ENCODE results near the gene FAT4.

FAT4 gene

DNA sequence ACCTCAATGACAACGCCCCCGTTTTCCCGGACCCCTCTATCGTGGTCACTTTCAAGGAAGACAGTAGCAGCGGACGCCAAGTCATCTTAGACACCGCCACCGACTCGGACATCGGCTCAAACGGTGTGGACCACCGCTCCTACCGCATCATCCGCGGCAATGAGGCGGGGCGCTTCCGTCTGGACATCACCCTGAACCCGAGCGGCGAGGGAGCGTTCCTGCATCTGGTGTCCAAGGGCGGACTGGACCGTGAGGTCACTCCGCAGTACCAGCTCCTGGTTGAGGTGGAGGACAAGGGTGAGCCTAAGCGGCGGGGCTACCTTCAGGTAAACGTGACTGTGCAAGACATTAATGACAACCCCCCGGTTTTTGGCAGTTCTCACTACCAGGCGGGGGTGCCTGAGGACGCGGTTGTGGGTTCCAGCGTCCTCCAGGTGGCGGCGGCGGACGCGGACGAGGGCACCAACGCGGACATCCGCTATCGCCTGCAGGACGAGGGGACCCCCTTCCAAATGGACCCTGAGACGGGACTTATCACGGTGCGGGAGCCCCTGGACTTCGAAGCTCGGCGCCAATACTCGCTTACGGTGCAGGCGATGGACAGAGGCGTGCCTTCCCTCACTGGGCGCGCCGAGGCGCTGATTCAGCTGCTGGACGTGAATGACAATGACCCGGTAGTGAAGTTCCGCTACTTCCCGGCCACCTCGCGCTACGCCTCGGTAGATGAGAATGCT, 2.2 kb downstream of the FAT4 start:
- no peak for DNase-seq

DNA sequence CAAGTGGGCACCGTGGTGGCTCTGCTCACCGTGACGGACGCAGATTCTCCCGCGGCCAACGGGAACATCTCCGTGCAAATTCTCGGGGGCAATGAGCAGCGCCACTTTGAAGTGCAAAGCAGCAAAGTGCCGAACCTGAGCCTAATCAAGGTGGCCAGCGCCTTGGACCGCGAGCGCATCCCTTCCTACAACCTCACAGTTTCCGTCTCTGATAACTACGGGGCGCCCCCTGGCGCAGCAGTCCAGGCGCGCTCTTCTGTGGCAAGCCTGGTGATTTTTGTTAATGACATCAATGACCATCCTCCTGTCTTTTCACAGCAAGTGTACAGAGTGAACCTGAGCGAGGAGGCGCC, 2.7 kb downstream of the FAT4 start:
- no peak for DNase-seq

DNA sequence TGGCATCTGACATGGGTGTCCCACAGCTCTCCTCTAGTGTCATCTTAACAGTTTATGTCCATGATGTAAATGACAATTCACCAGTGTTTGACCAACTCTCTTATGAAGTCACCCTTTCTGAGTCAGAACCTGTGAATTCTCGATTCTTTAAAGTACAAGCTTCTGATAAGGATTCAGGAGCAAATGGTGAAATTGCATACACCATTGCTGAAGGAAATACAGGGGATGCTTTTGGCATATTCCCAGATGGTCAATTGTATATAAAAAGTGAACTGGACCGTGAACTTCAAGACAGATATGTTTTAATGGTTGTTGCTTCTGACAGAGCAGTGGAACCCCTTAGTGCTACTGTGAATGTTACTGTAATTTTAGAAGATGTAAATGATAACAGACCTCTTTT, 4.6 kb downstream of the FAT4 start:
- no peak for DNase-seq

DNA sequence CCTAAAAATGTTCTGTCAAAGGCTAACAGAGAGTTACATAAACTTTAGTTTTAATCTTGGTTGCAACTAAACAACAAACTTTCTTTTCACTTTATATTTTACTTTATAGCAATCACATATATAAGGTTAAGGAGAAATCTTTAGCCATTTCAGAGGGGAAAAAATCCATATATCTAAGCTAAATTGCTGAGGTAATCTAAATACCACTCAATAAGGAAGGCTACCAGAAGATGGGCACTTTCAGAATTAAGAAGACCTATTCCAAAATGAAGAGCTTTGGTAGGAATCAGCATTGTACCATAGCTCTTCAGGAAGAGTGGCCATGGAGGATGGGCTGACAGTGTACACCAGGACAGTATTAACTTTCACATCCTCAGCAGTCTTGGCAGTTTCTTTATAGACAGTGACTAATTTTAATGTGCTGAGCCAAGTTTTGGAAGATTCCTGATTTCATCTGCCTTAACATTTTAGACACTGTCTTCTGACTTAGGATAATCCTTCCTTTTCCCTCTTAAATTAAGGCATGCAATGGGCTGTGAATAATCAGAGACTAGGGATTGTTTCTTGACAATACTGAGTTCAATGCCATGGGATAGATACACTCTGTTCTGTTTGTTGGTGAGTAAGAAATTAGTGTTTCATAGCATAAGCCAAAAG, 7.1 kb downstream of the FAT4 start:
- DNase-seq: no peak

DNA sequence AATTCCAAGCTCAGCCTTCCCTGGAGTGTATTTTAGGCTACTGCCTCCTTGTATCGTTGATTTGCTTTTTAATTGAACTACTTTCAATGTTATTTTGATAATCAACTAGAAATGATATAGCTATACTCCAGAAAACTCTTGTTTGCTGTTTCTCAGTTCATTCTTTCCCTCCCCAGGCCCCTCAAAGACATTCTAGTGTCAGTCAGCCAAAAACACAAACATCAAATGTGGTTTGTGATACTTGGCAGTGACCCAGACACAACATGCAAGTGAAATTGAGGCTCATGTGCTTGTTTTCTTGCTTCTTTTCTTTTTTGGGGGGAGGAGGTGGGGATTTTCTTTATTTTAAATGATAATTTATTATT, 7.6 kb downstream of the FAT4 start:
- no peak for DNase-seq

DNA sequence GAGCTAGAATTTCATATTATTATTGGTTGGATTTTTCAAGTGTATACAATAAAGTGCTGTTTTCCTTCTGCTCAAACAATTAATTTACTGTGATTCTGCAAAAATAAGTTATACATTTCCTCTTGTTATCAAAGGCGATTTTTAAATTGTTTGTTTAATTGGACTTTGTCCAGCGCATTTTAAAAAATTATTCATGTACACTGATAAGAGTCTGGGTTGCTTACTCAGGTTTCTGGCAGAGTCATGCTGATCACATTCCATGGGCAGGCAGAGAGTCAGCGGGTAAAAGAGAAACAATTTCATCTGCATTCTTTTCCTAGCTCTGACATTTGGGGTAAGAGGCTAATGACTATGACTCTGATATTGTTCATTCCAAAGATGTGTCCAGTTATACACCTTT, 8.9 kb downstream of the FAT4 start:
- DNase-seq: no peak

DNA sequence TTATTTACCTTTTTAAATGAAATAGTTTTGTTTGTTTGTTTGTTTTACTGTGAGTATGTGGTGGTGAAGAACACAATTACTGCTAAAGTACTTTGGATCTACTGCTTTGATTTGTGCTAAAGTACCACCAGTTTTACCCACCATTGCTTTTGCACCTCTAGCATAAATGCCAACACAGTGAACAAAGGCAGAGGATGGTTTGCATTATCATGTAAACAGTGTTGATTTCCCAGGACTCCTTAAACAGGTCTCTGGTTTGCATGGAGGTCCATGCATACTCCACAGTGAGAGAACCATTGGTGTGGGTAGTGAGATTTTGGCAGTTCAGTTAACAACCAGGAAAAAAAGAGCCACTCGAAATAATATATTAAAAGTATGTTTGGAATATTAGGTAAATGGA, 11.0 kb downstream of the FAT4 start:
- DNase-seq: no peak

DNA sequence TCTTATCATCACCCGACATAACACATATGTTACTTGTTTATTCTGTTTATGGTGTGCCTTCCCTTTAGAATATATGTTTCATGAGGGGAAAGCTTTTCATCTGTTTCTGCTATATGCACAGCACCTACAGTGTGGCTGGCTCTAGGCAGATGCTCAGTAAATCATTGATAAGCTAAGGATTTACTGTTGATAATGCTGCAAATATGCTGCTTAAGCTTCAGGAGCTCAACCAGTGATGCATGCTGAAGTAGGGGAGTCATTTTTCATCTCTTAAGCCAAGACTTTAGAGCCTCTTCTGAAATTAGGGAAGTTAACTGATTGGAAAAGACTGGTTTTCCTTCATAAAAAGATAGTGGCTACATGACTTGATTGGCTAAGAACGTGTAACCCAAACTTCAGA, 16.4 kb downstream of the FAT4 start:
- no peak for DNase-seq

DNA sequence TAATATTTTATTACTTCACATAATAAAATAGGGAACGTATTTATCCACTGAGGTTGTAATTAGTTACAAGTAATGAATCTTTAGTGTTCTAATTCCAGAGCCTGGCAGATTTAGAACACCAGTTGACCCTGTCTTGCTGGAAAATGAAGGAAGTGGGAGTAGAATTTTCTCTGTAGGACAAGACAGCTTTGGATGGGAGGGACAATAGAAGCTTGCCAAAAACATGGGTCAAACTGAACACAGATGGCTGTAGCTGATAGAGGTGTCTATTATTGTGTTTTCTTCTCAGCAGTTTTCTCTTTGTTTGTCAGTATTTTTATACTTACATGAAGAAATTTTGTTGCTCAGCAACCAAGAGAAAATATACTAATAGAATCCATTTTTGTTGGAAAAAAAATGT, 20.2 kb downstream of the FAT4 start:
- DNase-seq: no peak

DNA sequence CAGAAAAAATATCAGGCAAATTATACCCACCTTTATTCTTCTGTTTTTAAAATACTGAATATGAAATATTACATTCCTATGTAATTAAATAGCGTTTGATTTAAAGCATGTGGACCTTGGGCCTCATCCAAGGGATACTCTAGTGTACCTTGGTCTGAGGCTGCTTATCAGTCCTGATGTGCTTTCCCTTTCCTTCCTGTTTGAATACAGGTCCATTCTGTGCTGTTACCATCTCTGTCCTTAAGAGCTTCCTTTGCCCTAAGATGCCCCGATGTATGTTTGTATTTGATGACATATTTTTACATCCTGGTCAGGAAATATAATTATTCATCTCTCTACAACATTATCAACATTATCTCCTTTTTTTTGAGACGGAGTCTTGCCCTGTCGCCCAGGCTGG, 24.1 kb downstream of the FAT4 start:
- DNase-seq: no peak

DNA sequence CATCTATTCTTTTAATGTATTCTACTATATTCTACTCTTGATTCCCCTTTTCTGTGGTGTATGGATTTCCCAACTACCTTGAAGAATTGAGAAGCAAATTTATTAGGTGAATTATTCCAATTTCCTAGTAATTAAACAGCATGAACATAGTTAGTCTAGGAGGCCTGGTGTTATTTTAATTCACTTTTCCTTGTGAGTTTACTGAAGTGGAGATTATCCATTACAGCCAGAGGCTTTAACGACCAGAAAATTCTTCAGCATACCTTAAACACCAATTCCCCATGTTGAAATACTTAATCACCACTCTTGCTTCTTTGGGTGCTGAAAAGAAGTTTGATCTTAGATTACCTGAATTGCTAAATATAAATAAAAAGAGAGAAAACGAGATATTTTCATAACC, 29.4 kb downstream of the FAT4 start:
- DNase-seq: no peak

DNA sequence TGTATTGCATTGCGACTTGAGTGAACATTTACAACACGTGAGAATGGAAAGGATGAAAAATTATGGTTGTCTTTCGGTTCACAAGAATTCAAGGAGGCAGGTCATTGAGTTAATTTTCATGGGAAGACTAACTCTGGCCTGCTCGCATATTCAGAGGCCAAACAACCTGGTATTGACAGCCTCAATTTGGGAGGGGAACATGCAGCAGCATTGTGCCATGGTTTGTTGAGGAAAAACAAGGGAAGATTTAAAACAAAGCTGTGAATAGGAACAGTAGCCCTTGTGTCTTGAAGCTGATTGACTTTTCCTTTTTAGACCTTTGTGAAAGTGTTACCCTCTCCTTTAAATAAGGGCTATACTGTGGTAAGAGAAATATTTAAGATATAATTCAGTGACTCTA, 31.9 kb downstream of the FAT4 start:
- no peak for DNase-seq

DNA sequence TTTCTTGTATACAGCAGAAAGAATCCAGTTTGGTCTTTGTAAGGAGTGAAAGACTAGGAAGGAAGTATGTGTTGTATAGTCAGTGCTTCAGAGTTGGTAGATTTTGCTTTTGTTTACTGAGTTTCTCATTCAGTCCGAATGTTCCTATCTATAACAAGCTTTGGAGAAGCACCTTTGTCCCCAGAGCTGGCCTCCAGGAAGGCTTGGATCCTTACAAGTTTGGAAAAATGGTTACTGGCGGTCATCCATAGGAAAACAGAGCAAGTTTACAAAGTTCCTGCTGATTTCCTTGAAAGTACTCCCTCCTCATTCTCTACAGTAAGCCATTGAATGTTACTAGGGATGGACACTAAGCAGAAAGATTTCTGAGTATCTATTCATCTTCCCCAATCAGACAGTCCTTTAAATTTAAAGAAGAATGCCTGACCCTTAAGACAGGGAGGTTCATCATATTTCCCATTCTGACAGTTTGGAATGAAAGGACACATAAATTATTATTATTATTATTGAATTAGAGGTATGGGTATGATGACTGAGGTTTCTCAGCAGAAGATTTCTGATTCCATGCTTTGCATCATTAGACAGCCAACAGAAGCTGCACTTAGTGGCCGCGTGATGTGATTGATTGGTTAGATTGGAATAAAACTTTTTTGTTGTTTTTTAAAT, 35.8 kb downstream of the FAT4 start:
- no peak for DNase-seq

DNA sequence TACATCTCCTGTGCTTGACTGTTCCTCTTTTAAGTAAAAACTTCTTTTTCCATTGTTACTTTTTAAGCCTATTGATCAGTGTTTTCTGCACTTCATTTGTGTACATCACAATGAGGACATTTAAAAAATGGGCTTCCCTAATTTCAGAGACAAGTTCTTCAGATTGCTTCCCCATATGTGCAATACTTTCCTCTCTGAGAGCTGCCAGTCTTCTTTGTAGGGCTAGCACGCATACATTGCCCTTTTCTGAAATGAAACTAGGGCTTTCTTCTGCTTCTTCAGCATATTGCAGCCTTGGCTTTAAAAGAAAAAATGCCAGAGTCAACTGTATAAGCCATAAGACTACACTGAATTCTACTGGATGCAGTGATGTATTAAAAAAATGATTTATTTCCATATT, 37.8 kb downstream of the FAT4 start:
- no peak for DNase-seq

DNA sequence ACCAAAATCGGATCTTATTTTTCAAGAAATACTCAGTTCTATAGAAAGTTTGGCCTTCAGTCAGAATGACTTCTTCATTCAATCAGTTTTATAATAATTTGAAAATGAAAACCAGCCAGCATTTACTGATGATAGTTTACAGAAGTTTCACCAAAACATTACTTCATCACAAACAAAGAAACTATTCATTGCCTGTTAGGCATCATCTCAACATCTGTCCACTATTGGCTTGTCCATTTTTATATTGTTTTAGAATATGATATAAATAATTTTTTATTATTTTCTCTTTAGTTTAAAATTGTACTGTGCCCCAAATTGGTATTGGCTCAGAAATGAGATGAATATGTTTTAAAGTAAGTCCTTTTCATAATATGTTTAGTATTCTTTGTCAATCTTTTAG, 38.4 kb downstream of the FAT4 start:
- no peak for DNase-seq

DNA sequence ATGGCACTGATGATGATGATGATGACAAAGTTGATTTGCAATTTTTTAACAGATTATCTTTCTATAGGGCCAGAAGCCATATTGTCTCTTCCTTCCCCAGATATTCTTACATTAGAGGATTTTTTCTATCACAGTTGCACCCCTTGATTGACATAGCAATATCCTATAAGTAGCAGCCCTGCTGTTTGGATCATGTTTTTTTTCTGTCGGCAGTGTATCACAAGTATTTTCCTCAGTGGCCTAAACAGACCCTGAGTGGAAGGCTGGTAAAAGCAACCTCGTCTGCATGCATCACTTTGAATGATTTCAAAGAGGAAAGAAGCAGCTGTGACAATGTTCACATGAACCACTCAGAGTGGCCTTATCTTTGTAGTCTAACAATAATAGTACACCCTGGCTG, 41.0 kb downstream of the FAT4 start:
- DNase-seq: no peak

DNA sequence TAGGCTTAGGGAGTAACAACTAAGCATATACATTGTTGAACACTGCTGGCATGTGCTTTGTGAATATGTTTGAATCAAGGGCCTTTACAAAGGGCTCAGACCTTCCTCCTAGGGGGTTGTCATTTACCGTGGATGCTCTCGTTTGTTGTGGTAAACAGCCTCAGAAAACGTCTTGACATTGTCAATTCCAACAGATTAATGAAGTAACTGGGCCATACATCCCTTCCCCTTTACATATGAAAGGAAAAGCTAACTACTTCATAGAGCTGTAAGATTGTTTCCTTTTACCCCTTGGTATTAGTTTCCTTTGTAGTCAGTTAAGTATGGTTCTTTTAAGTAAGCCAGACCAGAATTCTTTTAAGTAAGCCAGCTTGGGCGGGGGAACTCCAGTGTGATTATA, 42.9 kb downstream of the FAT4 start:
- DNase-seq: no peak

DNA sequence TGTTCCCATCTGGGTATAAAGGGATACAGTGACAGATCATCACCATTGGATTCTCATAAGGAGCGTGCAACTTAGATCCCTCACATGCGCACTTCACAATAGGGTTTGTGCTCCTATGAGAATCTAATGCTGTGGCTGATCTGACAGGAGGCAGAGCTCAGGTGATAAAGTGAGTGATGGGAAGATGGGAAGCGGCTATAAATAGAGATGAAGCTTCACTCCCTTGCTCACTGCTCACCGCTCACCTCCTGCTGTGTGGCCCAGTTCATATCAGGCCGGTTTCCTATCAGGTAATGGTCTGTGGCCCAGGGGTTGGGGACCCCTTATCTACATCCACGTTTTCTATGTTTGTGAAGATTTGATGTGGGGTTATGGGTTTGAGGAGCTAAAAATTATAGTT, 43.7 kb downstream of the FAT4 start:
- no peak for DNase-seq

DNA sequence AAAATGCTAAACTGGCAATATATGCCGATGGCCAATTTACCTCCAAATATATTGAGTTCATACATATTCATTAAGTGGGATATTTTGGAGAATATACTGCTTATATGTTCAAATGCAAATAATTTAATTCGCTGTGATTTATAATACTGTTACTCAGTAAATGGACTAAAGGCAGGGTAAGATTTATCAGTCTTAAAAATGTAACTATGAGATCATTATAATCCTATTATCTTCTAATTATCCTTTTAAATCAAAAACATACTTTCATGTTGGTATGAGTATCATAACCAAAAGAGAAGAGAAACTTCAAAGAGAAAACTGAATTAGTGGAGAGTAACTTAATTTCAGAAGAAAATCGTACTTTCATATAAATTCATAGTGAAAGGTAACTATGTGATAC, 44.6 kb downstream of the FAT4 start:
- DNase-seq: no peak

DNA sequence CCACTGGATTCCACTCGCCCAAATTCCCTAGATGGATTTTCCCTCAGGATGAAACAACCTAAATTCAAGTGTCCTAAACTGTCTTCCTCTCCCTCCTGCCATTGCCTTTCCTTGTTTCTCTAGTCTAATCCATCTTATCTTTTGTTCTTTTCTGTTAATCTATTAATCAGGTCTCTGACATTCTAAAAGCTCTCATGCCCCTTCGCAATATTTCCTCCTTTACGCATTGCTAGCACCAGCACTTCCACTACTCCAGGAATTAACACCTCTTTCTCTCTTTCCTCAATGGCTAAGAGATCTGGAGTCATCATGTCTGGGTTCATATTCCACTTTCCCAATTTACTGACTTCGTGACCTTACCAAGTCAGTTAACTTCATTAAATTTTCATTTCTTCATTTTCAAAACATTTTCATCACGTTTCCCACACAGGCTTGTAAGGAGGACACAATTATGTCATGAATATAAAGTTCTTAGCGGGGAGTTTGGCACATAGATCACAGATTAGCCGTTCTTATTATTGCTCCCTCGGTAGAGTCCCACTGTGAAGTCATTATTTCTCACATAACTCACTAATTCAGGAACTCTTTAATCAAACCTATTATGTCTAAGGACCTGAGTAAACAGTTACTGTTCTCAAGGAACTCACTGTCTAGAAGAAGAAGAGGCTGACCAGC, 45.3 kb downstream of the FAT4 start:
- DNase-seq: no peak

DNA sequence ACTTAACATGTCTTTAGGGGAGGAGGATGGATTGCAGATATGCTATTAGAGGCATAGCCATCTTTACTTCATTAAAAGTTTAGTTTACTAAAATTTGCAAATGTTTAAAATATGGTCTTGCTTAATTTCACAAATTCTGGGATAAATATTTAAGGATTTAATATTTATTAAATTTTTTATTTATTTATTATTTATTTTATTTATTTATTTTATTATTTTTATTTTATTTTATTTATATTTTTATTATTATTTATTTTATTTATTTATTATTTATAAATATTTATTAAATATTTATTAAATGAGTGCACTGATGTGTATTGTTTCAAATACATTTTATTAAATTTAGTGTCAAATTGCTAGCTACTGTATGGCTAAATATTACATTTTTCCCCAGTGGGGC, 46.0 kb downstream of the FAT4 start:
- no peak for DNase-seq

All from stimulated activated CD4-positive, alpha-beta T cell treated with anti-CD3 and anti-CD28 coated beads, Interleukin-2, amount 100 ng/mL, for 48 hours (primary cell).